HepG2 (cell line): ENCODE data around the gene ANXA6. TPM values are rescaled to one million over a fixed set of nuclear protein-coding genes. Genes with fewer than 3 reads are reported as not detected.

Experiments used
- ATAC-seq: fragments of 200-7000 bp; cut with Tn5 transposase; 3 replicates; pipeline ENCODE4 v1.9.1; 2020; ENCODE audit warnings: mild to moderate bottlenecking, moderate library complexity
- BruUV-seq: library from RNA; stranded (reverse); fragments of 400-500 nt; replicated peaks from 2 replicates; lab custom pipeline; 2021; lab: Mats Ljungman, UMichigan
- CTCF ChIA-PET: fragments of 300-600 bp; formaldehyde crosslinking; extraction: SDS; loops from one replicate; lab custom pipeline; 2021; ENCODE audit warnings: low total read pairs, inconsistent platforms, low intra/inter-chr PET ratio; lab: Yijun Ruan, JAX
- POLR2A ChIA-PET: fragments of 350-600 bp; sonication (Branson Sonifier 250); formaldehyde crosslinking; loops from one replicate; lab custom pipeline; 2020; ENCODE audit warnings: antibody characterized with exemption, inconsistent platforms; lab: Yijun Ruan, JAX
- DNase-seq: peaks from one replicate; pipeline ENCODE4 v3.0.0-alpha.2; 2015; ENCODE audit warnings: low spot score
- FAIRE-seq: peaks from 3 replicates; lab custom pipeline; 2011; peaks lifted over from hg19 to GRCh38; lab: Jason Lieb, UNC
- H2AFZ ChIP-seq: one replicate; pipeline ENCODE4 v1.6.1; 2011; ENCODE audit warnings: low read length, inconsistent platforms
- H3K27ac ChIP-seq: fragments of 300-600 bp; 3 replicates; pipeline ENCODE4 v1.8.0; 2011; ENCODE audit warnings: mixed run types, mild to moderate bottlenecking, mixed read lengths, low read length, inconsistent platforms; ENCODE audit not compliant: insufficient read depth; ENCODE audit errors: extremely low read length
- H3K27me3 ChIP-seq, 2 experiments: fragments of 200-600 bp in 1 of 2; 2 replicates in 1 of 2; 3 replicates in 1 of 2; pipeline versions ENCODE4 v1.6.0 to v1.8.0; 2011; ENCODE audit warnings: low read length in 2 of 2, mild to moderate bottlenecking in 2 of 2, moderate library complexity in 2 of 2, inconsistent platforms in 1 of 2; ENCODE audit not compliant: insufficient read depth in 2 of 2, control insufficient read depth in 1 of 2
- H3K36me3 ChIP-seq, 2 experiments: fragments of 200-600 bp in 1 of 2; replicated peaks in 1 of 2; 2 replicates in 1 of 2; 3 replicates in 1 of 2; pipeline versions ENCODE4 v1.5.1 to v1.8.0; 2011; ENCODE audit warnings: low read length in 2 of 2, inconsistent platforms in 1 of 2; ENCODE audit not compliant: insufficient read depth in 2 of 2, control insufficient read depth in 1 of 2
- H3K4me1 ChIP-seq: 2 replicates; pipeline ENCODE4 v1.5.1; 2012; ENCODE audit warnings: low read length, inconsistent platforms; ENCODE audit not compliant: insufficient read depth
- H3K4me2 ChIP-seq: 2 replicates; pipeline ENCODE4 v1.6.0; 2011; ENCODE audit warnings: low read depth, low read length, inconsistent platforms
- H3K4me3 ChIP-seq, 3 experiments: fragments of 200-600 bp in 1 of 3; sonication (generic), shearing (Covaris generic) in 1 of 3; replicated peaks in 1 of 3; 2 replicates each; pipeline ENCODE4 v1.5.1; 2011 to 2016; ENCODE audit warnings: low read length in 3 of 3, inconsistent platforms in 2 of 3, low read depth in 2 of 3, mild to moderate bottlenecking in 2 of 3, control low read depth in 1 of 3, mixed read lengths in 1 of 3; ENCODE audit not compliant: insufficient read depth in 1 of 3
- H3K79me2 ChIP-seq: one replicate; pipeline ENCODE4 v1.6.1; 2011; ENCODE audit warnings: low read length, inconsistent platforms; ENCODE audit not compliant: insufficient read depth
- H3K9ac ChIP-seq: 2 replicates; pipeline ENCODE4 v1.6.0; 2011; ENCODE audit warnings: mild to moderate bottlenecking, low read depth, low read length, inconsistent platforms; ENCODE audit not compliant: insufficient read depth
- H3K9me3 ChIP-seq: 2 replicates; pipeline ENCODE4 v1.5.1; 2012; ENCODE audit warnings: mild to moderate bottlenecking, low read length
- H4K20me1 ChIP-seq: 2 replicates; pipeline ENCODE4 v1.6.0; 2011; ENCODE audit warnings: inconsistent platforms, mild to moderate bottlenecking, low read length, moderate library complexity; ENCODE audit not compliant: insufficient read depth
- CBX1 ChIP-seq: IDR thresholded peaks from one replicate; pipeline ENCODE4 v1.6.1; 2016; ENCODE audit warnings: antibody characterized with exemption, low read depth
- CHD2 ChIP-seq: IDR thresholded peaks from 2 replicates; pipeline ENCODE4 v1.6.1; 2011; ENCODE audit warnings: low read depth, low read length, improper control_type of control experiment
- ETV5 ChIP-seq: IDR thresholded peaks from 2 replicates; pipeline ENCODE4 v1.6.1; 2018; ENCODE audit warnings: missing biosample characterization, missing genetic modification reagents, inconsistent platforms, borderline replicate concordance
- MED8 ChIP-seq: sonication (generic); formaldehyde crosslinking; IDR thresholded peaks from 2 replicates; pipeline ENCODE4 v1.8.1; 2023; ENCODE audit warnings: mild to moderate bottlenecking, missing genetic modification reagents; ENCODE audit not compliant: insufficient replicate concordance
- RFX3 ChIP-seq: IDR thresholded peaks from 2 replicates; pipeline ENCODE4 v1.6.1; 2016; ENCODE audit warnings: missing biosample characterization, missing genetic modification reagents
- SRSF4 ChIP-seq: fragments of 200-400 bp; formaldehyde crosslinking; IDR thresholded peaks from one replicate; pipeline ENCODE4 v1.6.1; 2018; ENCODE audit warnings: mild to moderate bottlenecking, low read depth, low read length, moderate library complexity; ENCODE audit not compliant: poor library complexity, severe bottlenecking
- ZBTB20 ChIP-seq: sonication (generic); formaldehyde crosslinking; IDR thresholded peaks from 2 replicates; pipeline ENCODE4 v1.8.1; 2023; ENCODE audit warnings: missing genetic modification reagents, low read depth, mild to moderate bottlenecking, borderline replicate concordance
- ZEB1 ChIP-seq: IDR thresholded peaks from 2 replicates; pipeline ENCODE4 v1.6.1; 2012; ENCODE audit warnings: mild to moderate bottlenecking, low read depth, inconsistent platforms; ENCODE audit not compliant: insufficient replicate concordance
- ZKSCAN5 ChIP-seq: sonication (generic); formaldehyde crosslinking; IDR thresholded peaks from 2 replicates; pipeline ENCODE4 v1.5.1; 2020; ENCODE audit warnings: mild to moderate bottlenecking, missing genetic modification reagents
- ZMYM3 ChIP-seq: sonication (generic); formaldehyde crosslinking; IDR thresholded peaks from 2 replicates; pipeline ENCODE4 v1.5.1; 2020; ENCODE audit warnings: mild to moderate bottlenecking, missing genetic modification reagents
- ZNF33A ChIP-seq: sonication (generic); formaldehyde crosslinking; IDR thresholded peaks from 2 replicates; pipeline ENCODE4 v1.5.1; 2020; ENCODE audit warnings: missing genetic modification reagents, mild to moderate bottlenecking, moderate library complexity, borderline replicate concordance
- ZNF468 ChIP-seq: sonication (generic); formaldehyde crosslinking; IDR thresholded peaks from 2 replicates; pipeline ENCODE4 v1.8.0; 2022; ENCODE audit warnings: mild to moderate bottlenecking, moderate library complexity, missing genetic modification reagents
- ZNF749 ChIP-seq: sonication (generic); formaldehyde crosslinking; IDR thresholded peaks from 2 replicates; pipeline ENCODE4 v1.8.0; 2022; ENCODE audit warnings: mild to moderate bottlenecking, missing genetic modification reagents, moderate library complexity, borderline replicate concordance
- WGBS: methylation state at CpG from one replicate; pipeline ENCODE4 v1.1.6; 2017; ENCODE audit warnings: low lambda C conversion rate; 5-methylcytosine and 5-hydroxymethylcytosine counted together
- in situ Hi-C: cut with HindIII; loops from 2 replicates; pipeline ENCODE4 v1.10.0; 2017; ENCODE audit warnings: low pct_unique_long_range_greater_than_20kb; ENCODE audit not compliant: extremely low pct_ligation_motif_present
- intact Hi-C: fragments of 100-400 bp; cut with micrococcal nuclease; formaldehyde crosslinking; loops from one replicate; pipeline ENCODE4 v1.10.0; 2022; ENCODE audit not compliant: unreplicated experiment
- polyA plus RNA-seq, 8 experiments: library from polyadenylated mRNA; depleted of rRNA in 3 of 8; stranded (reverse) in 7 of 8; unstranded in 1 of 8; fragments of >200 nt; fragmentation: Illumina TruSeq in 4 of 8; extraction: Trizol in 4 of 8; gene quantifications; 2 replicates each; pipeline versions ENCODE4 v1.2.1 to v1.2.3, GENCODE V29; 2011 to 2016; ENCODE audit warnings: low read depth in 4 of 8, missing spikeins in 1 of 8, mixed read lengths in 1 of 8; ENCODE audit not compliant: insufficient read depth in 1 of 8
- total RNA-seq, 5 experiments: library from RNA; depleted of rRNA; stranded (reverse); fragments of >200 nt; fragmentation: Illumina TruSeq; extraction: Trizol; gene quantifications; 2 replicates each; pipeline ENCODE4 v1.2.3, GENCODE V29; 2016; ENCODE audit warnings: low read depth in 1 of 5
- TF ChIP-seq, protein P1 (sequence below): sonication (generic); formaldehyde crosslinking; IDR thresholded peaks from 2 replicates; pipeline ENCODE4 v1.8.0; 2022; ENCODE audit warnings: low read depth, missing genetic modification reagents
- TF ChIP-seq, protein P2 (sequence below): sonication (generic); formaldehyde crosslinking; IDR thresholded peaks from 2 replicates; pipeline ENCODE4 v1.4.0; 2020; ENCODE audit warnings: missing genetic modification reagents
- TF ChIP-seq, protein P3 (sequence below): sonication (generic); formaldehyde crosslinking; IDR thresholded peaks from 2 replicates; pipeline ENCODE4 v1.9.0; 2021; ENCODE audit warnings: missing genetic modification reagents, borderline replicate concordance
- TF ChIP-seq, protein P4 (sequence below): sonication (generic); formaldehyde crosslinking; conservative IDR thresholded peaks from 2 replicates; pipeline ENCODE4 v1.8.0; 2022; ENCODE audit warnings: missing genetic modification reagents

The ANXA6 gene
- total and polyA plus RNA-seq, 2 of the 13 experiments (the other 11 are each of a cell fraction or from before 2014, with no cell fraction given), result 103 to 125 TPM

DNA sequence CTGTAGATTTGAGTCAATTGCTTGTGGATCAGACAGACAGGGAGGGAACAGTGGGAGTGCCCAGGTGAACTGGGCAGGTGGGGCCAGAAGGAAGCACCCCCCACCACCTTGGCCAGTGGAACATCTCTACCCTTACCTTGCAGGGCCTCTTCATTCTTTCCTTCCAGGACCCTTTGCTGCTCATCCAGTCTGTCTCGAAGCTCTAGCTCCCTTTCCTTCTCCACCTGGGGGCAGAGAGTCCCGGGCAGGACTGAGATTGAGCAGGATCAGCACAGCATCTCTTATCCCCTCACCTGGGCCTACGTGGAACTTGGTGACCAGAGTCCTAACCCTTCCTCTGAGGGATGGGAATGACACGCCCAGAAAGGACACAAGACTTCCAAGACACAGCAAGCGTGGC lies 41.3 kb upstream of the ANXA6 start:
- in situ Hi-C loops, result no loop called here
- Histone ChIP-seq H2AFZ (no peak overlapping the region), H3K4me3 (no peak overlapping the region), H3K4me1 (no peaks in the 10 kb centered on the region), H3K4me2 (no peak overlapping the region), H3K9me3 (no peaks in the 10 kb centered on the region), H3K79me2 (no peaks in the 10 kb centered on the region), H3K27ac (no peak overlapping the region), H3K27me3 (no peaks in the 10 kb centered on the region), H4K20me1 (no peaks in the 10 kb centered on the region), H3K36me3 (peaks cover 2 to 7% of the 10 kb centered on the region in 2 experiments; a peak in 1 of 5 replicates), H3K9ac (no peak overlapping the region)
- no peak for FAIRE-seq
- ChIA-PET POLR2A (no interaction called here), CTCF (no interaction called here)
- no peak for DNase-seq
- 96% methylated on average over 5 of the region's 5 CpGs for WGBS
- intact Hi-C loops, result no loop called here
- BruUV-seq, result no TSS peak
- TF ChIP-seq ZKSCAN5 (CRISPR knock-in tag) (no peak), ETV5 (CRISPR knock-in tag) (no peak), RFX3 (no peak), ZNF749 (CRISPR knock-in tag) (no peak), ZMYM3 (CRISPR knock-in tag) (no peak), MED8 (CRISPR knock-in tag) (no peak), ZEB1 (no peak), CHD2 (no peak), ZBTB20 (no peak), ZNF33A (CRISPR knock-in tag) (no peak), SRSF4 (no peak), CBX1 (no peak), ZNF468 (CRISPR knock-in tag) (no peak)
- TF ChIP-seq, protein P1, sequence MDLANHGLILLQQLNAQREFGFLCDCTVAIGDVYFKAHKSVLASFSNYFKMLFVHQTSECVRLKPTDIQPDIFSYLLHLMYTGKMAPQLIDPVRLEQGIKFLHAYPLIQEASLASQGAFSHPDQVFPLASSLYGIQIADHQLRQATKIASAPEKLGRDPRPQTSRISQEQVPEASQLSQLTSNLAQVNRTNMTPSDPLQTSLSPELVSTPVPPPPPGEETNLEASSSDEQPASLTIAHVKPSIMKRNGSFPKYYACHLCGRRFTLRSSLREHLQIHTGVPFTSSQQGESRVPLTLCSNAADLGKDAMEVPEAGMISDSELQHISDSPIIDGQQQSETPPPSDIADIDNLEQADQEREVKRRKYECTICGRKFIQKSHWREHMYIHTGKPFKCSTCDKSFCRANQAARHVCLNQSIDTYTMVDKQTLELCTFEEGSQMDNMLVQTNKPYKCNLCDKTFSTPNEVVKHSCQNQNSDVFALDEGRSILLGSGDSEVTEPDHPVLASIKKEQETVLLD (CRISPR knock-in tag), result no peak
- TF ChIP-seq, protein P2, sequence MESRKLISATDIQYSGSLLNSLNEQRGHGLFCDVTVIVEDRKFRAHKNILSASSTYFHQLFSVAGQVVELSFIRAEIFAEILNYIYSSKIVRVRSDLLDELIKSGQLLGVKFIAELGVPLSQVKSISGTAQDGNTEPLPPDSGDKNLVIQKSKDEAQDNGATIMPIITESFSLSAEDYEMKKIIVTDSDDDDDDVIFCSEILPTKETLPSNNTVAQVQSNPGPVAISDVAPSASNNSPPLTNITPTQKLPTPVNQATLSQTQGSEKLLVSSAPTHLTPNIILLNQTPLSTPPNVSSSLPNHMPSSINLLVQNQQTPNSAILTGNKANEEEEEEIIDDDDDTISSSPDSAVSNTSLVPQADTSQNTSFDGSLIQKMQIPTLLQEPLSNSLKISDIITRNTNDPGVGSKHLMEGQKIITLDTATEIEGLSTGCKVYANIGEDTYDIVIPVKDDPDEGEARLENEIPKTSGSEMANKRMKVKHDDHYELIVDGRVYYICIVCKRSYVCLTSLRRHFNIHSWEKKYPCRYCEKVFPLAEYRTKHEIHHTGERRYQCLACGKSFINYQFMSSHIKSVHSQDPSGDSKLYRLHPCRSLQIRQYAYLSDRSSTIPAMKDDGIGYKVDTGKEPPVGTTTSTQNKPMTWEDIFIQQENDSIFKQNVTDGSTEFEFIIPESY (CRISPR knock-in tag), result no peak
- TF ChIP-seq, protein P3, sequence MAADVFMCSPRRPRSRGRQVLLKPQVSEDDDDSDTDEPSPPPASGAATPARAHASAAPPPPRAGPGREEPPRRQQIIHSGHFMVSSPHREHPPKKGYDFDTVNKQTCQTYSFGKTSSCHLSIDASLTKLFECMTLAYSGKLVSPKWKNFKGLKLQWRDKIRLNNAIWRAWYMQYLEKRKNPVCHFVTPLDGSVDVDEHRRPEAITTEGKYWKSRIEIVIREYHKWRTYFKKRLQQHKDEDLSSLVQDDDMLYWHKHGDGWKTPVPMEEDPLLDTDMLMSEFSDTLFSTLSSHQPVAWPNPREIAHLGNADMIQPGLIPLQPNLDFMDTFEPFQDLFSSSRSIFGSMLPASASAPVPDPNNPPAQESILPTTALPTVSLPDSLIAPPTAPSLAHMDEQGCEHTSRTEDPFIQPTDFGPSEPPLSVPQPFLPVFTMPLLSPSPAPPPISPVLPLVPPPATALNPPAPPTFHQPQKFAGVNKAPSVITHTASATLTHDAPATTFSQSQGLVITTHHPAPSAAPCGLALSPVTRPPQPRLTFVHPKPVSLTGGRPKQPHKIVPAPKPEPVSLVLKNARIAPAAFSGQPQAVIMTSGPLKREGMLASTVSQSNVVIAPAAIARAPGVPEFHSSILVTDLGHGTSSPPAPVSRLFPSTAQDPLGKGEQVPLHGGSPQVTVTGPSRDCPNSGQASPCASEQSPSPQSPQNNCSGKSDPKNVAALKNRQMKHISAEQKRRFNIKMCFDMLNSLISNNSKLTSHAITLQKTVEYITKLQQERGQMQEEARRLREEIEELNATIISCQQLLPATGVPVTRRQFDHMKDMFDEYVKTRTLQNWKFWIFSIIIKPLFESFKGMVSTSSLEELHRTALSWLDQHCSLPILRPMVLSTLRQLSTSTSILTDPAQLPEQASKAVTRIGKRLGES (CRISPR knock-in tag), result no peak
- TF ChIP-seq, protein P4, sequence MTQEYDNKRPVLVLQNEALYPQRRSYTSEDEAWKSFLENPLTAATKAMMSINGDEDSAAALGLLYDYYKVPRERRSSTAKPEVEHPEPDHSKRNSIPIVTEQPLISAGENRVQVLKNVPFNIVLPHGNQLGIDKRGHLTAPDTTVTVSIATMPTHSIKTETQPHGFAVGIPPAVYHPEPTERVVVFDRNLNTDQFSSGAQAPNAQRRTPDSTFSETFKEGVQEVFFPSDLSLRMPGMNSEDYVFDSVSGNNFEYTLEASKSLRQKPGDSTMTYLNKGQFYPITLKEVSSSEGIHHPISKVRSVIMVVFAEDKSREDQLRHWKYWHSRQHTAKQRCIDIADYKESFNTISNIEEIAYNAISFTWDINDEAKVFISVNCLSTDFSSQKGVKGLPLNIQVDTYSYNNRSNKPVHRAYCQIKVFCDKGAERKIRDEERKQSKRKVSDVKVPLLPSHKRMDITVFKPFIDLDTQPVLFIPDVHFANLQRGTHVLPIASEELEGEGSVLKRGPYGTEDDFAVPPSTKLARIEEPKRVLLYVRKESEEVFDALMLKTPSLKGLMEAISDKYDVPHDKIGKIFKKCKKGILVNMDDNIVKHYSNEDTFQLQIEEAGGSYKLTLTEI (CRISPR knock-in tag), result no peak
- TF ChIP-seq, all 625 proteins: peak for 0
- no peak for ATAC-seq
